Measurements from ENCODE around the gene PDE8A. TPM values are rescaled to one million over a fixed set of nuclear protein-coding genes. Genes with fewer than 3 reads are reported as not detected.

PDE8A gene
- total RNA-seq, 1 donor from 2014 or later: 49.6 TPM

DNA sequence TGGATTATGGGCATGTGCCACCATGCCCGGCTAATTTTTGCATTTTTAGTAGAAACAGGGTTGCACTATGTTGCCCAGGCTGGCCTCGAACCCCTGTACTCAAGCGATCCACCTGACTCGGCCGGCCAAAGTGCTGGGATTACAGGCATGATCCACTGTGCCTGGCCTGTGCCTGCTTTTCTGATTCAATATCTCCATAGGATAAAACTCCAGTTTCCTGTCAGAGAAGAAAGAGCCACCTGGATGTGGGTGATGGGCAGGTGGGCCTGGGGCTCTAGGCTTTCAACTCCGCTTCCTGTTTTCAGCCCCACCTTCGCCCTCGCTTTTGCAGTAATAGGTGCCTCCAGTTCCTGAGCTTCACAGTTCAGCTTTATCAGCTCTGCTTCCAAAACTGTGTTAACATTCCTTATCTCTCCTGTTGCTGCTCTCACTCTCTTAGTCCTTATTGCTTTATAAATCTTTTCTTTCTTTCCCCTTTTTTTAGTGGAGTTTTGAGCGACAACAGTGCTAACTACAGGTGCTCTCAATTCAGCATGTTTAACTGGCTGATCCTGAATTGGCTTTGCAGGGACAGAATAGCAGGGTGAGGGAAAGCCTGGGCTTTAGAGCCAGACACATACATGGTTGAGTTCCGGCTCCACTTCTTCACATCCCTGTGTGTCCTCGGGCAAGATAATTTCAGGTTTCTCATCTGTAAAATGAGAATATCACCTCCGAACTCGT is 21.1 kb upstream of the PDE8A start:
- no peaks in the 10 kb centered on the region for H3K27me3 ChIP-seq (ENCODE audit: control insufficient read depth in 3 of 3, insufficient read depth in 3 of 3, low read length in 3 of 3)
- peaks cover 0 to 2% (median under 1%) of the 10 kb centered on the region in 3 donors for H3K4me1 ChIP-seq (ENCODE audit: control insufficient read depth in 3 of 3, insufficient read depth in 3 of 3, low read length in 3 of 3)
- peaks cover 0 to 2% (median 0%) of the 10 kb centered on the region in 3 donors for H3K9me3 ChIP-seq (ENCODE audit: control insufficient read depth in 3 of 3, low read length in 3 of 3)
- peaks cover 0 to 3% (median 0%) of the 10 kb centered on the region in 3 donors for H3K36me3 ChIP-seq (ENCODE audit: control insufficient read depth in 3 of 3, insufficient read depth in 3 of 3, low read length in 3 of 3)
- H3K4me3 ChIP-seq (ENCODE audit: low read length in 3 of 3): no peak overlapping the region
- no peak overlapping the region for H3K9ac ChIP-seq (ENCODE audit: low read depth in 1 of 3, low read length in 3 of 3)
- no peak overlapping the region for H3K27ac ChIP-seq (ENCODE audit: low read depth, low read length)

DNA sequence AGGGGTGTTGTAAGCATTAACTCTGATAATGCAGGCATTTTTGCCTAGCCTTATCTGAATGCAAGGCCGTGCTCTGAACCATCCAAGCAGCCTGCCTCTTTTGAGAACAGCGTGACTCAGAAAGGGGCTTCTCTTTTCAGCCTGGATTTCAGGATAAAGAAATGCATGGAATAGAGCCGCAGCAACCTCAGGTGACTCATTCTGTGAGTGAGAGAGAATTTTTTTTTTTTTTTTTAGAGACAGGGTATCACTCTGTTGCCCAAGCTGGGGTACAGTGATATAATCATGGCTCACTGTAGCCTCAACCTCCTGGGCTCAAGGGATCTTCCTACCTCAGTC is 20.6 kb upstream of the PDE8A start:
- no peak overlapping the region for H3K27ac ChIP-seq (ENCODE audit: low read depth, low read length)
- H3K36me3 ChIP-seq (ENCODE audit: control insufficient read depth in 3 of 3, insufficient read depth in 3 of 3, low read length in 3 of 3): peaks cover 0 to 3% (median 0%) of the 10 kb centered on the region in 3 donors
- peaks cover 0 to 2% (median 0%) of the 10 kb centered on the region in 3 donors for H3K9me3 ChIP-seq (ENCODE audit: control insufficient read depth in 3 of 3, low read length in 3 of 3)
- H3K9ac ChIP-seq (ENCODE audit: low read depth in 1 of 3, low read length in 3 of 3): no peak overlapping the region
- no peak overlapping the region for H3K4me3 ChIP-seq (ENCODE audit: low read length in 3 of 3)
- no peaks in the 10 kb centered on the region for H3K27me3 ChIP-seq (ENCODE audit: control insufficient read depth in 3 of 3, insufficient read depth in 3 of 3, low read length in 3 of 3)
- H3K4me1 ChIP-seq (ENCODE audit: control insufficient read depth in 3 of 3, insufficient read depth in 3 of 3, low read length in 3 of 3): no peaks in the 10 kb centered on the region

DNA sequence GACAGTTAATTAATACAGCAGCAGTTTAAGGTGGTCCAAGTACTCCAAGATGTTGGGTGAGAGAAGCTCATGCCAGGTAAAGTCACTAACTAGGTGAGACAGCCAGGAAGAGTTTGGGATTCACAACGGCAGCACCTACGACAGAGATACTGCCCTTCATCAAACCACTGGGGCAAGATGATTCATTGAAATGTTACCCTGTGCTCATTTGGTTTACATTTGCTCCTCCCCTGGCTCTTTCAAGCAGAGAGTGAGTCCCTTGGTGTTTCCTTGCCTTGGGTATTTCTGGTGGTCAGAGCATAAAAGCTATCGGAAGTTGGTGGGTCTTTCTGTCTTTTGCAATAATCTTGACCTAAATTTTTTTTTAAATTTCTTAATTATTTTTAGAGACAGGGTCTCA is 19.9 kb upstream of the PDE8A start:
- Histone ChIP-seq H3K9me3 (ENCODE audit: control insufficient read depth in 3 of 3, low read length in 3 of 3) (peaks cover 0 to 2% (median 0%) of the 10 kb centered on the region in 3 donors), H3K36me3 (ENCODE audit: control insufficient read depth in 3 of 3, insufficient read depth in 3 of 3, low read length in 3 of 3) (peaks cover 0 to 3% (median 0%) of the 10 kb centered on the region in 3 donors), H3K4me3 (ENCODE audit: low read length in 3 of 3) (no peak overlapping the region), H3K27me3 (ENCODE audit: control insufficient read depth in 3 of 3, insufficient read depth in 3 of 3, low read length in 3 of 3) (no peaks in the 10 kb centered on the region), H3K9ac (ENCODE audit: low read depth in 1 of 3, low read length in 3 of 3) (no peak overlapping the region), H3K27ac (ENCODE audit: low read depth, low read length) (no peak overlapping the region), H3K4me1 (ENCODE audit: control insufficient read depth in 3 of 3, insufficient read depth in 3 of 3, low read length in 3 of 3) (no peaks in the 10 kb centered on the region)

DNA sequence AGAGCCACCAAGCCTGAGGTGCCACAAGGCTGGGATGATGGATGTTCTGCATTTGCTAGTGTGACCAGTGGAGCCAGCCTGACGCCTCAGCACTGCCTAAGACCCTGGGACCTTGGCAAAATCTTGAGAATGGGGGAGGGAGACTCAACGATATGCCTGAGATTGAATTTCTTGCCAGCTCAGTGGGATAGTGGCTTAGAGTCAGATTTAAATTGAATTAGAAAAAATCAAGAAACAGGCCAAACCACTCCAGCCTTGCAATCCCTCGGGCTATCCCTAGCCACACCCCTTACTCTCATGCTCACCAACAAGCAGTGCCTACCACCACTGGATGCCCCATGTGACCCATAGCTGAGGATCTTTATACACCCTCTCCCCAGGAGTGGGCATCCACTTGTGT is 18.7 kb upstream of the PDE8A start:
- peaks cover 0 to 2% (median 0%) of the 10 kb centered on the region in 3 donors for H3K9me3 ChIP-seq (ENCODE audit: control insufficient read depth in 3 of 3, low read length in 3 of 3)
- no peaks in the 10 kb centered on the region for H3K4me1 ChIP-seq (ENCODE audit: control insufficient read depth in 3 of 3, insufficient read depth in 3 of 3, low read length in 3 of 3)
- H3K36me3 ChIP-seq (ENCODE audit: control insufficient read depth in 3 of 3, insufficient read depth in 3 of 3, low read length in 3 of 3): peaks cover 0 to 3% (median 0%) of the 10 kb centered on the region in 3 donors
- no peak overlapping the region for H3K9ac ChIP-seq (ENCODE audit: low read depth in 1 of 3, low read length in 3 of 3)
- no peaks in the 10 kb centered on the region for H3K27me3 ChIP-seq (ENCODE audit: control insufficient read depth in 3 of 3, insufficient read depth in 3 of 3, low read length in 3 of 3)
- H3K4me3 ChIP-seq (ENCODE audit: low read length in 3 of 3): no peak overlapping the region
- H3K27ac ChIP-seq (ENCODE audit: low read depth, low read length): no peak overlapping the region

DNA sequence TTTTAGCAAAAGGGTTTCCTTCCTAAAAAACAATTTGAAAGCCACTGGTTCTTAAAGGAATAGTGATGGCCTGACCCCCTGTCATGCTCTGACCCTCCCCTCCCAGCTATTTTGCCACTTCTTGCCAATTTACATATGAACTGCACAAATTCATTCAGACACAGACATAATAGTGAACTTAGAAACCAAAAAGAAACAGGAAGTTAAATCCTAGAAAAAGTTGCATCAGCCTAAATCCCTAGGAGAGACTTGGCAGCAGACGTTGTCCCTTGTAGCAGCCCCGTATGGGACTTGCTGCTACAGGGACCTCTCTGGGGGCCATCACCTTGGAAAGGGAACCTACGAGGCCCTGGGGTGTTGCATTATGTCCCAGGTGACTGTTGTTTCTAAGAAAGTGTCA is 14.3 kb upstream of the PDE8A start:
- Histone ChIP-seq H3K4me3 (ENCODE audit: low read length in 3 of 3) (no peak overlapping the region), H3K36me3 (ENCODE audit: control insufficient read depth in 3 of 3, insufficient read depth in 3 of 3, low read length in 3 of 3) (peaks cover 0 to 3% (median 0%) of the 10 kb centered on the region in 3 donors), H3K27ac (ENCODE audit: low read depth, low read length) (no peak overlapping the region), H3K9me3 (ENCODE audit: control insufficient read depth in 3 of 3, low read length in 3 of 3) (peaks cover 0 to 2% (median 0%) of the 10 kb centered on the region in 3 donors), H3K27me3 (ENCODE audit: control insufficient read depth in 3 of 3, insufficient read depth in 3 of 3, low read length in 3 of 3) (no peaks in the 10 kb centered on the region), H3K9ac (ENCODE audit: low read depth in 1 of 3, low read length in 3 of 3) (no peak overlapping the region), H3K4me1 (ENCODE audit: control insufficient read depth in 3 of 3, insufficient read depth in 3 of 3, low read length in 3 of 3) (no peaks in the 10 kb centered on the region)

DNA sequence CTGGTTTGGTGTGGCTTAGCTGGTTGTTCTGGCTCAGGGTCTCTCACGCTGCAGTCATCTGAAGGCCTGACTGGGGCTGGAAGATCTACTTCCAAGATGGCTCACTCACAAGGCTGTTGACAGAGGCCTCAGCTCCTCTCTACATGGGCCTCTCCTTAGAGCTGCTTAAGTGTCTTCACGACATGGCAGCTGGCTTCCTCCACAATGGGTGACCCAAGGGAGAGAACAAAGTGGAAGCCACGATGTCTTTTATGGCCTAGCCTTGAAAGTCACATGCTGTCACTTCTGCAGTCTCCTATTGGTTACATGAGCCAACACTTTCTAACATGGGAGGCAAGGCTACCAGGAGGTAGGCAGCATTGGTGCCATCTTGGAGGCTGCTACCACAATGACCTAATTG is 13.4 kb upstream of the PDE8A start:
- Histone ChIP-seq H3K4me1 (ENCODE audit: control insufficient read depth in 3 of 3, insufficient read depth in 3 of 3, low read length in 3 of 3) (no peaks in the 10 kb centered on the region), H3K9ac (ENCODE audit: low read depth in 1 of 3, low read length in 3 of 3) (no peak overlapping the region), H3K36me3 (ENCODE audit: control insufficient read depth in 3 of 3, insufficient read depth in 3 of 3, low read length in 3 of 3) (peaks cover 0 to 3% (median 0%) of the 10 kb centered on the region in 3 donors), H3K4me3 (ENCODE audit: low read length in 3 of 3) (no peak overlapping the region), H3K9me3 (ENCODE audit: control insufficient read depth in 3 of 3, low read length in 3 of 3) (peaks cover 0 to 2% (median 0%) of the 10 kb centered on the region in 3 donors), H3K27me3 (ENCODE audit: control insufficient read depth in 3 of 3, insufficient read depth in 3 of 3, low read length in 3 of 3) (no peaks in the 10 kb centered on the region), H3K27ac (ENCODE audit: low read depth, low read length) (no peak overlapping the region)

DNA sequence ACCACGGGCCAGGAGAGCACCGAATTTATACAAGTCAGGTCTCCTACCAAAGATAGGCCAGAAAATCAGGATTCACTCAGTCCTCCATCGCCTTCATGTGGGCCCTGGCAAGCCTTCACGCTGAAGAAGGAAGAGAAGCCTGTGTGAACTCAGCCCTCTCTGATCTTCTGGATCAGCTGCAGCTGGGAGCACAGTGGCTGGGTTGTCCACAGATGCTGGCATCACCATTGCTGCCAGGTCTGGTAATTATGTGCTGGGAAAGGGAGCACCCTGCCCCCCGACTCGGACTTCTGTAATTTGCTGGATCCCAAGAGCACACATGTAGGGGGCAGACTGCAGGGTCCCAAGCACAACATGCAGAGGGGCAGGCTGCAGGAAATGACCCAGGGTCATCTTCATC is 12.4 kb upstream of the PDE8A start:
- Histone ChIP-seq H3K27ac (ENCODE audit: low read depth, low read length) (no peak overlapping the region), H3K4me1 (ENCODE audit: control insufficient read depth in 3 of 3, insufficient read depth in 3 of 3, low read length in 3 of 3) (peaks cover under 1 to 5% (median 3%) of the 10 kb centered on the region in 3 donors), H3K4me3 (ENCODE audit: low read length in 3 of 3) (no peak overlapping the region), H3K9ac (ENCODE audit: low read depth in 1 of 3, low read length in 3 of 3) (no peak overlapping the region), H3K27me3 (ENCODE audit: control insufficient read depth in 3 of 3, insufficient read depth in 3 of 3, low read length in 3 of 3) (no peaks in the 10 kb centered on the region), H3K36me3 (ENCODE audit: control insufficient read depth in 3 of 3, insufficient read depth in 3 of 3, low read length in 3 of 3) (peaks cover 0 to 3% (median 0%) of the 10 kb centered on the region in 3 donors), H3K9me3 (ENCODE audit: control insufficient read depth in 3 of 3, low read length in 3 of 3) (peaks cover 0 to 2% (median 0%) of the 10 kb centered on the region in 3 donors)

DNA sequence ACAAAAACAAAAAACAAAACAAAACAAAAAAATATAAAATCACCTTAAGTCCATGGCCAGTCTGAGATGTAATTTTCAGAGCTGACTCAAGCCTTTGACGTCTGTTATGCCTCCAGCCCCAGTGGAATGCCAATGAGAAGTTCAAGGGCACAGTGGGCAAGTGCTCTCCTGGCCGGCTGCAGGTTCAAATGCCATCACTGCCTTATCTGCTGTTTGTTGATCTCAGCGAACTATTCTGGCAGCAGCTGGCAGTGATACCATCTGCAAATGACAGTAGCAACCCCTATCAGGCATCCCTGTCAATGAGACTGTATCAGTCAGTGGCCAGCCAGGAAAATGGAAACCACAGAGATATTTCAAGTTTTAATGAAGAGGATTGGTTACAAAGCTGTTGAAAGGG is 10.8 kb upstream of the PDE8A start:
- H3K4me3 ChIP-seq (ENCODE audit: low read length in 3 of 3): no peak overlapping the region
- peaks cover 3 to 11% (median 3%) of the 10 kb centered on the region in 3 donors for H3K4me1 ChIP-seq (ENCODE audit: control insufficient read depth in 3 of 3, insufficient read depth in 3 of 3, low read length in 3 of 3)
- H3K27me3 ChIP-seq (ENCODE audit: control insufficient read depth in 3 of 3, insufficient read depth in 3 of 3, low read length in 3 of 3): no peaks in the 10 kb centered on the region
- H3K9me3 ChIP-seq (ENCODE audit: control insufficient read depth in 3 of 3, low read length in 3 of 3): no peaks in the 10 kb centered on the region
- H3K36me3 ChIP-seq (ENCODE audit: control insufficient read depth in 3 of 3, insufficient read depth in 3 of 3, low read length in 3 of 3): no peaks in the 10 kb centered on the region
- H3K9ac ChIP-seq (ENCODE audit: low read depth in 1 of 3, low read length in 3 of 3): no peak overlapping the region
- H3K27ac ChIP-seq (ENCODE audit: low read depth, low read length): no peak overlapping the region

DNA sequence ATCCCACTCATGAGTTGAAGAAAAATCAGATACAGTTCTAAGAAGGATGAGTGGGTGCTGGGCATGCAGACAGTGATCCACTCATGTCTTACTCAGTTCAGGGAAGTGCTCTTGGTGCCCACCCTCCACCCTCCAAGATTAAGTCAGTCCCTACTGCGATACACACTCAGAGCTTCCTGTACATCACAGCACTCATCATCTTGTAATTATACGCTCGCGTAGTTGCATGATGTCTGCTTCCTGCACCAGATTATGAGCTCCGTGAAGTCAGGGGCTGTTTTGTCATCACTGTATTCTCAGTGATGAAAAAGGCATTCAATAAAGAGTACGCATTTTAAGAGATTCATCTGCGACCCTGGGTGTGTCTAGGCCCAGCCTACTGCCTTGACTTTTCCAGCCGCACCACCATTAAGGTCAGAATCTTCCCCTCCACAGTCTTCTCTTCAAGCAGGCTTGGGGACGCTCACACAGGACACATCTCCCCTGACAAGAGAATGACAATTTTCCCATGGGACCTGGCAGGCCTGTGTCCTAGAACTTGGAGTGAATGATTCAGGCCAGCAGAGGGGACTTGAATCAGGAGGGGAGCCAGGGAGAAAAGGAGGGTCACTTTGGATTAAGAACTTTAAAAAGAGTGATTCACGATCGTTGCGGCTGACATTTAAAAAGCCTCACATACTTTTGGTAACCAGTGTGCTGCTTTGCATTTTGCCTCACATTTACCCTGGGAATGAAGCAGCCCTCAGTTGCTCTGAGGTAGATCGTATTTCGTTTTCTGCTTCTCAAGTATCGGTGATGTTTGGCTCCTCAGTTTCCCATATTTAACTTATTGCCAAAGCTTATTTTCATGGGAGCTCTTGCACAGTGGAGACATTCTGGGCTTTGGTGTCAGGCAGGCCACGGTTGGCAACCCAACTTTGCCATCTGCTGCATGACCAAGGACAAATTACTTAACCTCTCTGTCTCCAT is 7.9 kb upstream of the PDE8A start:
- Histone ChIP-seq H3K27ac (ENCODE audit: low read depth, low read length) (no peak overlapping the region), H3K4me3 (ENCODE audit: low read length in 3 of 3) (no peak overlapping the region), H3K4me1 (ENCODE audit: control insufficient read depth in 3 of 3, insufficient read depth in 3 of 3, low read length in 3 of 3) (peaks cover 3 to 13% (median 5%) of the 10 kb centered on the region in 3 donors), H3K36me3 (ENCODE audit: control insufficient read depth in 3 of 3, insufficient read depth in 3 of 3, low read length in 3 of 3) (no peaks in the 10 kb centered on the region), H3K9ac (ENCODE audit: low read depth in 1 of 3, low read length in 3 of 3) (no peak overlapping the region), H3K9me3 (ENCODE audit: control insufficient read depth in 3 of 3, low read length in 3 of 3) (no peaks in the 10 kb centered on the region), H3K27me3 (ENCODE audit: control insufficient read depth in 3 of 3, insufficient read depth in 3 of 3, low read length in 3 of 3) (no peaks in the 10 kb centered on the region)

DNA sequence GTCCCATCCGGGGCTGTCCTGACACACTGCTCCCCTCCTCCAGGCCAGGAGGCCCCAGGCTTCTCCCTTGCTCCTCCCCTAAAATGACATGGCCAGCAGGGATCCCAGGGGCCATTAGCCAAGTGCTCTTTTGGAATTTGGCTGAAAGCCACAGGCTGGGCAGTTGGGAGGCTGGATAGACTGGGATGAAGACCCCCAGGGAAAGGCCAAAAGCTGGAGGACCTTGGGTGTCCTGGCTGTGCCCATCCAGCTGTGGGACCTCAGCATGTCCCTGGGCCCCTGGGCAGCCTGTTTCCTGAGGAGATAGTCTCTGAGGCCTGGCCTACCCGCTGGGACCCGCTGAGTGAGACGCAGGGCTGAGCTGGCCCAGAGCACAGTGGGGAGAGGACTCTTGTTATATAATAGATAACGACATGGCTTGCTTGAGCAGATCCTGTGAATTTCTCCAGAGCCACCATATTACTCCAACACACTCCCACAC is 5.7 kb upstream of the PDE8A start:
- peaks cover 6 to 22% (median 13%) of the 10 kb centered on the region in 3 donors for H3K4me1 ChIP-seq (ENCODE audit: control insufficient read depth in 3 of 3, insufficient read depth in 3 of 3, low read length in 3 of 3)
- H3K27ac ChIP-seq (ENCODE audit: low read depth, low read length): no peak overlapping the region
- no peaks in the 10 kb centered on the region for H3K9me3 ChIP-seq (ENCODE audit: control insufficient read depth in 3 of 3, low read length in 3 of 3)
- H3K9ac ChIP-seq (ENCODE audit: low read depth in 1 of 3, low read length in 3 of 3): no peak overlapping the region
- H3K4me3 ChIP-seq (ENCODE audit: low read length in 3 of 3): no peak overlapping the region
- no peaks in the 10 kb centered on the region for H3K36me3 ChIP-seq (ENCODE audit: control insufficient read depth in 3 of 3, insufficient read depth in 3 of 3, low read length in 3 of 3)
- H3K27me3 ChIP-seq (ENCODE audit: control insufficient read depth in 3 of 3, insufficient read depth in 3 of 3, low read length in 3 of 3): no peaks in the 10 kb centered on the region

All from skeletal muscle tissue (tissue), 4 donors.